ENCODE results near the gene LHX4. TPM values are rescaled to one million over a fixed set of nuclear protein-coding genes. Genes with fewer than 3 reads are reported as not detected.

LHX4 gene
- total and polyA plus RNA-seq, 7 donors = 0.01 to 0.04 TPM; not detected in 5

- intact Hi-C loops (cut with DNase I) = loop anchor here in 1 of 2 donors (2.0 kb wide), 1 partner anchor 53 kb away; no protein-coding TSS in a partner anchor
These were observed 37.9 kb upstream of the LHX4 start for GRCh38 chr1:180192172-180192571.

GRCh38 chr1:180193141-180194047, 36.7 kb upstream of the LHX4 start:
- H3K4me1 ChIP-seq = no peaks in the 10 kb centered on the region
- ATAC-seq (no peak), DNase-seq (no peak)
- H3K9me3 ChIP-seq = no peaks in the 10 kb centered on the region
- WGBS, 3 donors = 95 to 97% (median 95%) methylated on average over 18 of the region's 18 CpGs
- intact Hi-C loops (cut with DNase I) = loop anchor here in 1 of 2 donors (2.0 kb wide), 1 partner anchor 51 kb away; no protein-coding TSS in a partner anchor
- TF ChIP-seq CTCF (IDR thresholded peaks at IDR 0.05) = no peak
- no peak overlapping the region for H3K4me3 ChIP-seq
- H3K27me3 ChIP-seq (ENCODE audit: insufficient read depth in 3 of 3, low read length in 2 of 3) = no peaks in the 10 kb centered on the region
- H3K36me3 ChIP-seq (ENCODE audit: insufficient read depth in 1 of 2, low read depth in 1 of 2) = peaks cover 0 to 88% of the 10 kb centered on the region in 2 donors
- H3K27ac ChIP-seq = no peak overlapping the region

More at GRCh38 chr1:180192172-180192571, 37.9 kb upstream of the LHX4 start:
- no peak for DNase-seq
- Histone ChIP-seq H3K27me3 (ENCODE audit: insufficient read depth in 3 of 3, low read length in 2 of 3) (no peaks in the 10 kb centered on the region), H3K4me3 (no peak overlapping the region), H3K36me3 (ENCODE audit: insufficient read depth in 1 of 2, low read depth in 1 of 2) (peaks cover 0 to 91% of the 10 kb centered on the region in 2 donors), H3K27ac (no peak overlapping the region), H3K4me1 (no peaks in the 10 kb centered on the region), H3K9me3 (no peaks in the 10 kb centered on the region)
- WGBS, 3 donors = 91 to 95% (median 92%) methylated on average over 7 of the region's 7 CpGs
- no peak for TF ChIP-seq CTCF (IDR thresholded peaks at IDR 0.05)
- no peak for ATAC-seq

GRCh38 chr1:180194048-180194425, 36.0 kb upstream of the LHX4 start:
- WGBS, 3 donors = 95 to 97% (median 96%) methylated on average over 14 of the region's 14 CpGs
- intact Hi-C loops (cut with DNase I) = no loop called here
- H3K4me3 ChIP-seq = no peak overlapping the region
- peaks cover 0 to 87% of the 10 kb centered on the region in 2 donors for H3K36me3 ChIP-seq (ENCODE audit: insufficient read depth in 1 of 2, low read depth in 1 of 2)
- no peak for TF ChIP-seq CTCF (IDR thresholded peaks at IDR 0.05)
- no peak for ATAC-seq
- no peaks in the 10 kb centered on the region for H3K27me3 ChIP-seq (ENCODE audit: insufficient read depth in 3 of 3, low read length in 2 of 3)
- no peaks in the 10 kb centered on the region for H3K9me3 ChIP-seq
- no peaks in the 10 kb centered on the region for H3K4me1 ChIP-seq
- H3K27ac ChIP-seq = no peak overlapping the region
- no peak for DNase-seq

- no peak for TF ChIP-seq CTCF (IDR thresholded peaks at IDR 0.05)
- DNase-seq (no peak), ATAC-seq (no peak)
- Histone ChIP-seq H3K9me3 (no peaks in the 10 kb centered on the region), H3K4me3 (no peak overlapping the region), H3K27me3 (ENCODE audit: insufficient read depth in 3 of 3, low read length in 2 of 3) (no peaks in the 10 kb centered on the region), H3K27ac (no peak overlapping the region), H3K36me3 (ENCODE audit: insufficient read depth in 1 of 2, low read depth in 1 of 2) (peaks cover 0 to 82% of the 10 kb centered on the region in 2 donors), H3K4me1 (no peaks in the 10 kb centered on the region)
- WGBS, 3 donors = 73 to 82% (median 77%) methylated on average over 16 to 19 of the region's 19 CpGs
- intact Hi-C loops (cut with DNase I) = no loop called here
These were observed 35.4 kb upstream of the LHX4 start for GRCh38 chr1:180194546-180195207.

Measured in psoas muscle (tissue), 8 donors.